Measurements from ENCODE around the gene CMKLR1. TPM values are rescaled to one million over a fixed set of nuclear protein-coding genes. Genes with fewer than 3 reads are reported as not detected.

CMKLR1 gene
- total RNA-seq, 1 donor from 2014 or later, result 0.12 TPM

DNA sequence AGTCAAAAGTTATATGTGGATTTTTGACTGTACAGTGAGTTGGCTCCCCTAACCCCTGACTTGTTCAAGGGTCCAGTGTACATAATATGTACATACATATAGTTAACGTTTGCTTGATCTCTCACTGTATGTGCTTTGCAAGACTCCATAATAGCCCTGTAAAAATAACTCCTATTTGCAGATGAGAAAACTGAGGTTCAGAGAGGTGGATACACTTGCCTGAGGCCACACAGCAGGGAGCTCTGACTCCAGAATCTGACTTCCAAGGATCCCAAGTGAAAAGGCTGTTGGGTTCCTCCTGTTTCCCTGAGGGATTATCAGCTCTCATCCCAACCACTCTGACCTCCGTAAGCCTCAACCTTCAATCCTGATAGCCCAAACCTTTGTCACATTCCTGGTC lies 41.7 kb downstream of the CMKLR1 start:
- no peak overlapping the region for H3K4me3 ChIP-seq (ENCODE audit: low read depth, low read length)
- TF ChIP-seq, protein P1, sequence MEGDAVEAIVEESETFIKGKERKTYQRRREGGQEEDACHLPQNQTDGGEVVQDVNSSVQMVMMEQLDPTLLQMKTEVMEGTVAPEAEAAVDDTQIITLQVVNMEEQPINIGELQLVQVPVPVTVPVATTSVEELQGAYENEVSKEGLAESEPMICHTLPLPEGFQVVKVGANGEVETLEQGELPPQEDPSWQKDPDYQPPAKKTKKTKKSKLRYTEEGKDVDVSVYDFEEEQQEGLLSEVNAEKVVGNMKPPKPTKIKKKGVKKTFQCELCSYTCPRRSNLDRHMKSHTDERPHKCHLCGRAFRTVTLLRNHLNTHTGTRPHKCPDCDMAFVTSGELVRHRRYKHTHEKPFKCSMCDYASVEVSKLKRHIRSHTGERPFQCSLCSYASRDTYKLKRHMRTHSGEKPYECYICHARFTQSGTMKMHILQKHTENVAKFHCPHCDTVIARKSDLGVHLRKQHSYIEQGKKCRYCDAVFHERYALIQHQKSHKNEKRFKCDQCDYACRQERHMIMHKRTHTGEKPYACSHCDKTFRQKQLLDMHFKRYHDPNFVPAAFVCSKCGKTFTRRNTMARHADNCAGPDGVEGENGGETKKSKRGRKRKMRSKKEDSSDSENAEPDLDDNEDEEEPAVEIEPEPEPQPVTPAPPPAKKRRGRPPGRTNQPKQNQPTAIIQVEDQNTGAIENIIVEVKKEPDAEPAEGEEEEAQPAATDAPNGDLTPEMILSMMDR (conservative IDR thresholded peaks at IDR 0.05; ENCODE audit: low read depth, low read length), result no peak
- no peak for DNase-seq (ENCODE audit: low read depth)

DNA sequence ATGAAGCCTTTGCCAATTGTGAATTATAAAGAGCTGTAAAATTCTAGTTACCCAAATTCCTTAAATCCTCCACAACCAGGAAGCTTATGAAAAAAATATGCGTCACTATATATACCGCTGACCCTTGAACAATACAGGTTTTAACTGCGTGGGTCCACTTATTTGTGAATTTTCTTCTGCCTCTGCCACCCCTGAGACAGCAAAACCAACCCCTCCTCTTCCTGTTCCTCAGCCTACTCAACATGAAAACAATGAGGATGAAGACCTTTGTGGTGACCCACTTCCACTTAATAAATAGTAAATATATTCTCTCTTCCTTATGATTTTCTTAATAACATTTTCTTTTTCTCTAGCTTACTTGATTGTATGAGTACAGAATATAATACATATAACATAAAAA lies 42.2 kb downstream of the CMKLR1 start:
- no peak for DNase-seq (ENCODE audit: low read depth)
- no peak overlapping the region for H3K4me3 ChIP-seq (ENCODE audit: low read depth, low read length)
- TF ChIP-seq, protein P1 (conservative IDR thresholded peaks at IDR 0.05; ENCODE audit: low read depth, low read length), result no peak

- no peak overlapping the region for H3K4me3 ChIP-seq (ENCODE audit: low read depth, low read length)
- DNase-seq (ENCODE audit: low read depth), result no peak
- TF ChIP-seq, protein P1 (conservative IDR thresholded peaks at IDR 0.05; ENCODE audit: low read depth, low read length), result no peak
Observed at GRCh38 chr12:108295641-108296040, 43.5 kb downstream of the CMKLR1 start.

GRCh38 chr12:108289350-108290161 lies 49.6 kb downstream of the CMKLR1 start:
- TF ChIP-seq, protein P1 (conservative IDR thresholded peaks at IDR 0.05; ENCODE audit: low read depth, low read length), result no peak
- DNase-seq (ENCODE audit: low read depth), result no peak
- no peak overlapping the region for H3K4me3 ChIP-seq (ENCODE audit: low read depth, low read length)

DNA sequence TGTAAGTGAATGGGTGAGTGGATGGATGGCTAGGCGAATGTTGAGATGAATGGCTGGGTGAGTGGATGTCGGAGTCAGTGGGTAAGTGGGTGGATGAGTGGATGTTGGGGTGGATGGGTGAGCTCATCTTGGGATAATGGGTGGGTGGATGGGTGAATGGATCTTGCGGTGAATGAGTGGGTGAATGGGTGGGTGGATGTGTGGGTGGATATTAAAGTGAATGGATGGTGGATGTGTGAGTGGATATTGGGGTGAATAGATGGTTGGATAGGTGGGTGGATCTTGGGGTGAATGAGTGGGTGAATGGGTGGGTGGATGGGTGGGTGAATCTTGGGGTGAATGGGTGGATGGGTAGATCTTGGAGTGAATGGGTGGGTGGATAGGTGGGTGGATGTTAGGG lies 51.9 kb downstream of the CMKLR1 start:
- H3K4me3 ChIP-seq (ENCODE audit: low read depth, low read length), result no peak overlapping the region
- TF ChIP-seq, protein P1 (conservative IDR thresholded peaks at IDR 0.05; ENCODE audit: low read depth, low read length), result no peak
- DNase-seq (ENCODE audit: low read depth), result no peak

- no peak overlapping the region for H3K4me3 ChIP-seq (ENCODE audit: low read depth, low read length)
- TF ChIP-seq, protein P1 (conservative IDR thresholded peaks at IDR 0.05; ENCODE audit: low read depth, low read length), result no peak
- DNase-seq (ENCODE audit: low read depth), result no peak
Observed at GRCh38 chr12:108285016-108285415, 54.1 kb downstream of the CMKLR1 start.

DNA sequence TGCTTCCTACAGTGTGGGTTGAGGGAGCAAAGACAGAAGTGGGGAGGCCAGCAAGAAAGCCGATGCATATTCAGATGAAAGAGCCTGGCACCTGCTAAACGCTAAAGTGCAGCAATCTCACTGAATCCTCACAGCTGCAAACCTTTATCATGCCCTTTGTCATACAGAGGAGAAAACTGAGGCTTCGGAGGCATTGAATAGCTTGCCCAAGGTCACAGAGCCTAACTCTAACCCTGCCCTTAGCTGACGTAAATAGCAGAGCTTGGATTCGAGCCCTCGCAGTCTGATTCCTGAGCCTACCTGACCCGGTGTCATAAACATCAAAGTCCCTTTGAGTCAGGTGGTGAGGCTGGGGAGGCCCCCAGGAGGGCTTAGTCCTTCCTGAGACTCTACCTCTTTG lies 54.9 kb downstream of the CMKLR1 start:
- TF ChIP-seq, protein P1 (conservative IDR thresholded peaks at IDR 0.05; ENCODE audit: low read depth, low read length), result no peak

More for the DNA sequence above, 54.9 kb downstream of the CMKLR1 start:
- H3K4me3 ChIP-seq (ENCODE audit: low read depth, low read length), result no peak overlapping the region
- DNase-seq (ENCODE audit: low read depth), result no peak

All from epithelial cell of proximal tubule (primary cell).